ENCODE measurements around the gene BEST1.

DNA sequence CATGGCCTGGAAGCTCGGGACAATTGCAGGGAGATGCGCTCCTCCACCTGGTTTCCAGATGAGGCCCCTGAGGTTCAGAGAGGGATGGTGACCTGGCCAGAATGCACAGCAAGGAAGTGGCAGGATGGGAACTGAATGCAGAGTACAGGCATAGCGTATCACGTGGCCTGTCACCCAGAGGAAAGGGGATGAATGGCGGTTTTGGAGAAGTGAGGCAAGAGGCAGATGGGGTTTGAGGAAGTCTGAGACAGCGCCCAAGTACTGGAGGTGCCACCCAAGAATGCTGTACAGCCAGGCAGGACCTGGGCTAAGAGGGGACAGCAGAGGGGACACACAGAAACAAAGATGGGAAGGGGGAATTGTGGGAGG lies 37.6 kb upstream of the BEST1 start:
- TF ChIP-seq FOXK2 (IDR thresholded peaks at IDR 0.05) = no peak
- TF ChIP-seq, protein P1, sequence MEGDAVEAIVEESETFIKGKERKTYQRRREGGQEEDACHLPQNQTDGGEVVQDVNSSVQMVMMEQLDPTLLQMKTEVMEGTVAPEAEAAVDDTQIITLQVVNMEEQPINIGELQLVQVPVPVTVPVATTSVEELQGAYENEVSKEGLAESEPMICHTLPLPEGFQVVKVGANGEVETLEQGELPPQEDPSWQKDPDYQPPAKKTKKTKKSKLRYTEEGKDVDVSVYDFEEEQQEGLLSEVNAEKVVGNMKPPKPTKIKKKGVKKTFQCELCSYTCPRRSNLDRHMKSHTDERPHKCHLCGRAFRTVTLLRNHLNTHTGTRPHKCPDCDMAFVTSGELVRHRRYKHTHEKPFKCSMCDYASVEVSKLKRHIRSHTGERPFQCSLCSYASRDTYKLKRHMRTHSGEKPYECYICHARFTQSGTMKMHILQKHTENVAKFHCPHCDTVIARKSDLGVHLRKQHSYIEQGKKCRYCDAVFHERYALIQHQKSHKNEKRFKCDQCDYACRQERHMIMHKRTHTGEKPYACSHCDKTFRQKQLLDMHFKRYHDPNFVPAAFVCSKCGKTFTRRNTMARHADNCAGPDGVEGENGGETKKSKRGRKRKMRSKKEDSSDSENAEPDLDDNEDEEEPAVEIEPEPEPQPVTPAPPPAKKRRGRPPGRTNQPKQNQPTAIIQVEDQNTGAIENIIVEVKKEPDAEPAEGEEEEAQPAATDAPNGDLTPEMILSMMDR (CRISPR knock-in tag; IDR thresholded peaks at IDR 0.05) = no peak
